HEK293T (cell line): Measurements from ENCODE around the gene MPV17L2.
A peak's percentile ranks its signal among the peaks of the same experiment; 100 is the strongest.

ENCODE experiments used
- CTCF ChIA-PET: fragments of 350-600 bp; formaldehyde crosslinking; extraction: SDS; loops from one replicate; lab custom pipeline; 2021; ENCODE audit warnings: antibody characterized with exemption, inconsistent platforms; lab: Yijun Ruan, JAX
- POLR2A ChIA-PET: fragments of 350-600 bp; formaldehyde crosslinking; extraction: SDS; loops from one replicate; lab custom pipeline; 2020; ENCODE audit warnings: antibody characterized with exemption, inconsistent platforms; lab: Yijun Ruan, JAX
- DNase-seq: peaks from one replicate; pipeline ENCODE4 v3.0.0; 2012; ENCODE audit warnings: mixed read lengths; ENCODE audit errors: extremely low spot score
- ARNT ChIP-seq: fragments of 450-650 bp; IDR thresholded peaks from 2 replicates; pipeline ENCODE4 v1.6.1; 2017; ENCODE audit warnings: mild to moderate bottlenecking
- BHLHE40 ChIP-seq: fragments of 450-650 bp; IDR thresholded peaks from 2 replicates; pipeline ENCODE4 v1.6.1; 2016; ENCODE audit warnings: mild to moderate bottlenecking, moderate library complexity, borderline replicate concordance
- CTBP1 ChIP-seq: fragments of 450-650 bp; IDR thresholded peaks from 2 replicates; pipeline ENCODE4 v1.6.1; 2016; ENCODE audit warnings: borderline replicate concordance
- ELF4 ChIP-seq: fragments of 450-650 bp; IDR thresholded peaks from 2 replicates; pipeline ENCODE4 v1.6.1; 2017; ENCODE audit warnings: antibody characterized with exemption
- FOXA1 ChIP-seq: fragments of 450-650 bp; IDR thresholded peaks from 2 replicates; pipeline ENCODE4 v1.6.1; 2016; ENCODE audit warnings: mild to moderate bottlenecking
- FOXK2 ChIP-seq: fragments of 450-650 bp; IDR thresholded peaks from 2 replicates; pipeline ENCODE4 v1.6.1; 2016; ENCODE audit warnings: mild to moderate bottlenecking
- FOXM1 ChIP-seq: fragments of 450-650 bp; IDR thresholded peaks from 2 replicates; pipeline ENCODE4 v1.6.1; 2017; ENCODE audit warnings: mild to moderate bottlenecking, borderline replicate concordance
- HDGF ChIP-seq: fragments of 450-650 bp; IDR thresholded peaks from 2 replicates; pipeline ENCODE4 v1.6.1; 2017; ENCODE audit warnings: antibody characterized with exemption, borderline replicate concordance
- L3MBTL2 ChIP-seq: fragments of 450-650 bp; conservative IDR thresholded peaks from 2 replicates; pipeline ENCODE4 v1.6.1; 2016; ENCODE audit warnings: mild to moderate bottlenecking
- LEF1 ChIP-seq: fragments of 450-650 bp; IDR thresholded peaks from 2 replicates; pipeline ENCODE4 v1.6.1; 2017; ENCODE audit warnings: mild to moderate bottlenecking, borderline replicate concordance
- NFRKB ChIP-seq: fragments of 450-650 bp; IDR thresholded peaks from 2 replicates; pipeline ENCODE4 v1.6.1; 2016; ENCODE audit warnings: mild to moderate bottlenecking, moderate library complexity
- SP1 ChIP-seq: fragments of 450-650 bp; IDR thresholded peaks from 2 replicates; pipeline ENCODE4 v1.6.1; 2017
- SUZ12 ChIP-seq: fragments of 450-650 bp; IDR thresholded peaks from 2 replicates; pipeline ENCODE4 v1.6.1; 2016; ENCODE audit warnings: mild to moderate bottlenecking
- TARDBP ChIP-seq: fragments of 450-650 bp; IDR thresholded peaks from 2 replicates; pipeline ENCODE4 v1.6.1; 2016
- ZNF384 ChIP-seq: fragments of 450-650 bp; IDR thresholded peaks from 2 replicates; pipeline ENCODE4 v1.6.1; 2016
- TF ChIP-seq, protein P1 (sequence below): fragments of 450-650 bp; IDR thresholded peaks from 2 replicates; pipeline ENCODE4 v1.6.1; 2016

Gene MPV17L2

GRCh38 chr19:18233224-18233825 lies 40.3 kb downstream of the MPV17L2 start:
- POLR2A ChIA-PET = interaction anchor here (1.7 to 1.9 kb wide), 3 partner anchors 9 to 48 kb away, joined by 4 to 14 read pairs (median 5); partner anchors contain the start of gene JUND
- CTCF ChIA-PET = interaction anchor here (0.9 to 1.4 kb wide), 5 partner anchors 9 to 46 kb away, joined by 3 to 7 read pairs (median 5); no protein-coding TSS in a partner anchor
- TF ChIP-seq FOXK2 (no peak), FOXA1 (no peak), LEF1 (no peak), HDGF (no peak), SUZ12 (no peak), L3MBTL2 (no peak), NFRKB (no peak), FOXM1 (no peak), ZNF384 (no peak), ARNT (no peak), SP1 (no peak), ELF4 (no peak), TARDBP (no peak), BHLHE40 (no peak), CTBP1 (no peak)
- TF ChIP-seq, protein P1, sequence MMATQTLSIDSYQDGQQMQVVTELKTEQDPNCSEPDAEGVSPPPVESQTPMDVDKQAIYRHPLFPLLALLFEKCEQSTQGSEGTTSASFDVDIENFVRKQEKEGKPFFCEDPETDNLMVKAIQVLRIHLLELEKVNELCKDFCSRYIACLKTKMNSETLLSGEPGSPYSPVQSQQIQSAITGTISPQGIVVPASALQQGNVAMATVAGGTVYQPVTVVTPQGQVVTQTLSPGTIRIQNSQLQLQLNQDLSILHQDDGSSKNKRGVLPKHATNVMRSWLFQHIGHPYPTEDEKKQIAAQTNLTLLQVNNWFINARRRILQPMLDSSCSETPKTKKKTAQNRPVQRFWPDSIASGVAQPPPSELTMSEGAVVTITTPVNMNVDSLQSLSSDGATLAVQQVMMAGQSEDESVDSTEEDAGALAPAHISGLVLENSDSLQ = no peak
- peak; percentile 80 for DNase-seq

DNA sequence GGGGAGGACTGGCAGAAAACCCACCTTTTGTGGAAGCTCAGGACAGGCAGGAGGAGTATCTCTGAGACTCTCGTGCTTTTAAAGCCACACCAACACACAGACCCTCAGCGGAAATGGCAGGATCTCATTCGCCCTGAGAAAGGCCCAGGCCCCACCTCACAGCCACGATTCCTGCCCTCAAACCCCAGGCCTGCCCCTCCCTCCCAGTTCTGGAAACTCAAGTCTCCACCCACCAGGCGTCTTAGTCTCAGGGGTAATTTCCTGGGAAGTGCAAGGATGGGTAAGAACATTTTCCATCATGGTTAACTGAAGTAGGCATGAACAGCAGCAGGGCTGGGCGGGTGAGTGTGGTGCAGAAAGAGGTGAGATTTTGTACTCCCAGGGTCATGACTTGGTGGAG lies 41.2 kb downstream of the MPV17L2 start:
- no peak for TF ChIP-seq NFRKB
- TF ChIP-seq FOXA1 = no peak
- TF ChIP-seq FOXK2 = no peak
- no peak for TF ChIP-seq LEF1
- TF ChIP-seq BHLHE40 = no peak
- CTCF ChIA-PET = interaction anchor here (0.9 to 1.4 kb wide), 2 partner anchors 10 to 18 kb away, joined by 5 to 7 read pairs; no protein-coding TSS in a partner anchor
- DNase-seq = no peak
- POLR2A ChIA-PET = interaction anchor here (1.7 to 1.9 kb wide), 2 partner anchors 10 to 47 kb away, joined by 4 to 14 read pairs; partner anchors contain the start of gene JUND

DNA sequence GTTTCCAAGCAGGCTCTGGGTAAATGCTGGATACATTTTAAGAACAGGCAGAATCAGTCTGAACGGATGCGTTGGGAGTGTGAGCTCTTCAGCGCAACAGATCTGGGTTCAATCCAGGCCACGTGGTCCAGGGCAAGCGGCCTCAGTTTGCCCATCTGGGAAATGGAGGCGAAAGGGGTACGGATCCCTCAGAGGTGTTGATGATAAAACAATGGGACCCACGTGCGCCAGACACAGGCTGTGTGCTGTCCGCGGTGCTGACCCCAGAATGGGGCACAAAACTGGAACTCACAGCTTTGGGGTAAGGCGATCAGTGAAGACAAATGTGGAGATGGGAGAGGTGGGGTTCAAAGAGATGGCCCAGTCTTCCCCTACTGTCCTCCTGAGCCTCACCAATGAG lies 46.3 kb downstream of the MPV17L2 start:
- POLR2A ChIA-PET = interaction anchor here (2.5 kb wide), 1 partner anchor 15 kb away, joined by 8 read pairs; no protein-coding TSS in a partner anchor
- no peak for TF ChIP-seq NFRKB
- TF ChIP-seq ZNF384 = no peak
- no peak for TF ChIP-seq FOXA1
- no peak for TF ChIP-seq FOXM1
- TF ChIP-seq, protein P1 = no peak
- no peak for TF ChIP-seq LEF1
- TF ChIP-seq BHLHE40 = no peak
- TF ChIP-seq SP1 = no peak
- TF ChIP-seq HDGF = no peak
- no peak for TF ChIP-seq ELF4
- no peak for TF ChIP-seq SUZ12
- TF ChIP-seq L3MBTL2 = no peak
- no peak for TF ChIP-seq ARNT
- CTCF ChIA-PET = no interaction called here
- no peak for DNase-seq

GRCh38 chr19:18245297-18245696 lies 52.3 kb downstream of the MPV17L2 start:
- no peak for TF ChIP-seq FOXK2
- TF ChIP-seq LEF1 = no peak
- no peak for TF ChIP-seq BHLHE40
- TF ChIP-seq, protein P1 = no peak
- no peak for TF ChIP-seq FOXM1
- TF ChIP-seq NFRKB = no peak
- ChIA-PET CTCF (interaction anchor here (0.6 kb wide), 1 partner anchor 37 kb away, joined by 3 read pairs; no protein-coding TSS in a partner anchor), POLR2A (no interaction called here)
- DNase-seq = no peak
